HL-60/S4 treated with phorbol 12-myristate 13-acetate at 8.2 ng/mL for 4 days and 3 days (cell line): ENCODE measurements around the gene ELL3.
"Not testable (repeated sequence)": the region's sequence is repeated elsewhere in the genome, so short reads cannot be mapped to it uniquely, and the experiment has no call there.

ENCODE experiments used
- in situ Hi-C: fragments of 300-500 bp; cut with MboI; formaldehyde crosslinking; loops from 2 replicates; pipeline ENCODE4 v1.15.0; 2022; ENCODE audit warnings: low sequenced_read_pairs

ELL3 gene

GRCh38 chr15:43776718-43777266 lies at the start of gene ELL3:
ELL3 (minus strand) TSS chr15:43776966; CDS start chr15:43776901, 65 bp downstream.
- in situ Hi-C loops, result no loop called here

- in situ Hi-C loops, result no loop called here
Observed at GRCh38 chr15:43826029-43826507, 49.3 kb upstream of the ELL3 start.

- in situ Hi-C loops, result not testable (repeated sequence)
Observed at GRCh38 chr15:43825305-43825704, 48.5 kb upstream of the ELL3 start.

- in situ Hi-C loops, result no loop called here
Observed at GRCh38 chr15:43824302-43825246, 47.8 kb upstream of the ELL3 start, which contains the start of gene MFAP1. MFAP1 (minus strand) TSS chr15:43824690; CDS start chr15:43824569, 121 bp downstream.

GRCh38 chr15:43821505-43821904 lies 44.7 kb upstream of the ELL3 start:
- in situ Hi-C loops, result no loop called here

- in situ Hi-C loops, result not testable (repeated sequence)
Observed at GRCh38 chr15:43815064-43815463, 38.3 kb upstream of the ELL3 start.

- in situ Hi-C loops, result no loop called here
Observed at GRCh38 chr15:43808960-43809678, 32.4 kb upstream of the ELL3 start.

GRCh38 chr15:43808435-43808950 lies 31.7 kb upstream of the ELL3 start:
- in situ Hi-C loops, result no loop called here

- in situ Hi-C loops, result not testable (repeated sequence)
Observed at GRCh38 chr15:43802676-43803075, 25.9 kb upstream of the ELL3 start.

GRCh38 chr15:43800286-43801141 lies 23.7 kb upstream of the ELL3 start, which contains the start of gene HYPK:
HYPK (plus strand) TSS chr15:43800599; CDS start chr15:43800623, 24 bp downstream.
- in situ Hi-C loops, result no loop called here

GRCh38 chr15:43799945-43800285 lies 23.1 kb upstream of the ELL3 start, which contains the start of gene SERINC4:
SERINC4 (minus strand) TSS chr15:43800220; CDS start chr15:43799986, 234 bp downstream.
- in situ Hi-C loops, result no loop called here

GRCh38 chr15:43799209-43799944 lies 22.6 kb upstream of the ELL3 start:
- in situ Hi-C loops, result no loop called here

- in situ Hi-C loops, result no loop called here
Observed at GRCh38 chr15:43796566-43796965, 19.8 kb upstream of the ELL3 start.

GRCh38 chr15:43795997-43796396 lies 19.2 kb upstream of the ELL3 start:
- in situ Hi-C loops, result no loop called here

GRCh38 chr15:43795197-43795596 lies 18.4 kb upstream of the ELL3 start:
- in situ Hi-C loops, result no loop called here

GRCh38 chr15:43794269-43795037 lies 17.7 kb upstream of the ELL3 start:
- in situ Hi-C loops, result no loop called here

- in situ Hi-C loops, result no loop called here
Observed at GRCh38 chr15:43793647-43794046, 16.9 kb upstream of the ELL3 start.

GRCh38 chr15:43792761-43793476 lies 16.2 kb upstream of the ELL3 start:
- in situ Hi-C loops, result no loop called here
